ENCODE measurements around the gene GSG1L. TPM values are rescaled to one million over a fixed set of nuclear protein-coding genes. Genes with fewer than 3 reads are reported as not detected.

Gene GSG1L
- total RNA-seq, 1 experiment from 2014 or later = not detected

DNA sequence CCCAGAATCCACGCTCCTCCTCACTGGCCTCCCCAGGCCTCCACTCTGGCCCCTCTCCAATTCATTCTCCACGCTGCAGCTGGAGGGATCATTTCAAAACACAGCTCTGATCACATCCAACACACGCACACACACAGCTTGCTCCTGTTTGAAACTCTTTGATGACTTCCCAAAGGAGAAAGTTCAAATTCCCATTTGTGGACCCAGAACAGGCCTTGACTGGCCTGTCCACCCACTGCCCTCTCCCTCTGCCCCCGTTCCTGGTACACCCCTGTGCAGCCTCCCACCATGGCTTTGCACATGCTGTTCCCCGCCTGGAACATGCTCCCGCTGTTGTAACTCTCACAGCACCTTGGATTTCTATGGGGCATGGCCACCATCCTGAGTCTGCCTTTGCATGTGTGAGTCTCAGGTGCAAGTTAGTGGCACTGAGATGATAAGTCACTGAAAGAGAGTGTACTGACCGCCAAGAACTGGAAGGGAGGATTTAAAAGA lies 100.0 kb downstream of the GSG1L start:
- Histone ChIP-seq H2AFZ (ENCODE audit: low read length) (no peak overlapping the region), H3K9me3 (ENCODE audit: low read length) (no peaks in the 10 kb centered on the region), H3K27ac (ENCODE audit: low read length) (no peak overlapping the region), H3K9ac (ENCODE audit: low read length) (no peak overlapping the region), H3K4me3 (ENCODE audit: low read length) (no peak overlapping the region), H3K27me3 (ENCODE audit: low read length) (no peaks in the 10 kb centered on the region), H3K4me2 (ENCODE audit: low read depth, low read length, poor library complexity, severe bottlenecking) (no peak overlapping the region), H3K36me3 (ENCODE audit: insufficient read depth, low read length) (no peaks in the 10 kb centered on the region), H3K79me2 (ENCODE audit: low read length) (no peaks in the 10 kb centered on the region), H3K4me1 (ENCODE audit: low read length) (no peaks in the 10 kb centered on the region), H3K9me2 (replicated peaks; ENCODE audit: insufficient read depth, low read length) (no peaks in the 10 kb centered on the region), H4K20me1 (ENCODE audit: insufficient read depth, low read depth, low read length) (no peaks in the 10 kb centered on the region)
- no peak for DNase-seq

DNA sequence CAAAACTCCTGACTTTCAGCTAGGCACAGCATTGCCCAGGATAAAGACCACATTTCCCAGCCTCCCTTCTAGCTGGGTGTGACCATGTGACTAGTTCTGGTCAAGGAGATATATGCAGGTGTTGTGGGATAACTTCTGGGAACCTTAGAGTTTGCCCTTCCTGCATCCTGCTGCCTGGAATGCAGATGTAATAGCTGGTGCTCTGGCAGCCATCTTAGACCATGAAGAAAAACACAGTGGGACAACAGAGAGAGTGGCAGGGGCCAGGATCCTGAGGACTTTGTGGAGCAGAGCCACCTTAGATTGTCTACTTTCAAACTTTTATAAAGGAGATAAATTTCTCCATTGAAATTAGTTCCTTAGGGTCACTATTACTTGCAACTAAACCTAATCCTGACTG lies 101.3 kb downstream of the GSG1L start:
- Histone ChIP-seq H4K20me1 (ENCODE audit: insufficient read depth, low read depth, low read length) (no peaks in the 10 kb centered on the region), H3K36me3 (ENCODE audit: insufficient read depth, low read length) (no peaks in the 10 kb centered on the region), H3K4me2 (ENCODE audit: low read depth, low read length, poor library complexity, severe bottlenecking) (no peak overlapping the region), H3K4me3 (ENCODE audit: low read length) (no peak overlapping the region), H3K79me2 (ENCODE audit: low read length) (no peaks in the 10 kb centered on the region), H3K27me3 (ENCODE audit: low read length) (no peaks in the 10 kb centered on the region), H3K9me3 (ENCODE audit: low read length) (no peaks in the 10 kb centered on the region), H3K9ac (ENCODE audit: low read length) (no peak overlapping the region), H2AFZ (ENCODE audit: low read length) (no peak overlapping the region), H3K4me1 (ENCODE audit: low read length) (no peaks in the 10 kb centered on the region), H3K9me2 (replicated peaks; ENCODE audit: insufficient read depth, low read length) (no peaks in the 10 kb centered on the region), H3K27ac (ENCODE audit: low read length) (no peak overlapping the region)
- no peak for DNase-seq

DNA sequence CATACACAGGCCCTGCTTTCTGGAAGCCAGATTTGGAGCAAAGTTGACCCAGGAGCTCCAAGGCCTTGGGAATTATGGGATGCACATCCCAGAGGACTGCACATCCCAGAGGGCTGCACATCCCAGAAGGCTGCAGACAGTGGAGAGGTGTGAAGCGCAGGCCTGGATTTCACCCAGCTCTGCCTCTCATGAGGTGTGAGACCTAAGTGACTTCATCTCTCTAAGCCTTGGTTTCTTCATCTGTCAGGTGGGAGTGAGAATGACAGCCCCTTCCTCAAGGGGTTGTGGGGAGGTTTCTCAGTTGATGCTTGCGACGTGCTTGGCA lies 102.3 kb downstream of the GSG1L start:
- Histone ChIP-seq H3K9me2 (replicated peaks; ENCODE audit: insufficient read depth, low read length) (no peaks in the 10 kb centered on the region), H3K79me2 (ENCODE audit: low read length) (no peaks in the 10 kb centered on the region), H3K27ac (ENCODE audit: low read length) (no peak overlapping the region), H3K4me2 (ENCODE audit: low read depth, low read length, poor library complexity, severe bottlenecking) (no peak overlapping the region), H3K36me3 (ENCODE audit: insufficient read depth, low read length) (no peaks in the 10 kb centered on the region), H2AFZ (ENCODE audit: low read length) (no peak overlapping the region), H3K27me3 (ENCODE audit: low read length) (no peaks in the 10 kb centered on the region), H3K9me3 (ENCODE audit: low read length) (no peaks in the 10 kb centered on the region), H3K9ac (ENCODE audit: low read length) (no peak overlapping the region), H3K4me1 (ENCODE audit: low read length) (no peaks in the 10 kb centered on the region), H3K4me3 (ENCODE audit: low read length) (no peak overlapping the region), H4K20me1 (ENCODE audit: insufficient read depth, low read depth, low read length) (no peaks in the 10 kb centered on the region)
- no peak for DNase-seq

DNA sequence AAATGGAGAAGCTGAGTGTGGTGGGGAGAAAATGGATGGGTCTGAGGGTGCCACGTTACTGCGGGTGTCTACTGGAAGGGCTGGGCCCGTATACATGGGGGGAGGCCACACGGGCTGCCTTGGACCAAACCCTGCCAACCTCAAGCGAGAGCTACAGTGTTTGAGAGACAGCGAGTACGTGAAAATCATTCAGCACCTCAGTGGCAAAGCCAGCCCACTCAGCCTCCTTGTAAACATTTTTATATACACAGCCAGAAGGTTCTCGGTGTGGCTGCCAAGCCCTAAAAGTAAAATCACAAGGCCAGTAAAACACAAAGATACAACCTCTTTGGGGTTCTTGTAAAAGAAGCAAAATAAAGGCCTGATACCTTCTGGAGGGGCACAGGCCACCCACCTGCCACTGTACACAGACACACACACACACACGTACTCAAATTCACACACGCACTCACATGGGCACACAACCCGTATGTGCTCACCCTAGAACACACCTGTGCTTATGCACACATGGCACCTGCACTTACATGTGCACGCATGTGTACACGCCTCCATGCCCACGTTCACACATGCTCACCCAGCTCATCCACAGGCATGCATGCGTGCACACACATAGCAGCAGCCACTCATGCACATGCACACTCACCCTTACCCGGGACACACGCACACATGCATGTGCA lies 102.8 kb downstream of the GSG1L start:
- H3K4me2 ChIP-seq (ENCODE audit: low read depth, low read length, poor library complexity, severe bottlenecking) = no peak overlapping the region
- no peak overlapping the region for H2AFZ ChIP-seq (ENCODE audit: low read length)
- H3K79me2 ChIP-seq (ENCODE audit: low read length) = no peaks in the 10 kb centered on the region
- H4K20me1 ChIP-seq (ENCODE audit: insufficient read depth, low read depth, low read length) = no peaks in the 10 kb centered on the region
- no peaks in the 10 kb centered on the region for H3K9me3 ChIP-seq (ENCODE audit: low read length)
- no peaks in the 10 kb centered on the region for H3K36me3 ChIP-seq (ENCODE audit: insufficient read depth, low read length)
- no peak overlapping the region for H3K9ac ChIP-seq (ENCODE audit: low read length)
- no peaks in the 10 kb centered on the region for H3K9me2 ChIP-seq (replicated peaks; ENCODE audit: insufficient read depth, low read length)
- DNase-seq = no peak
- H3K4me3 ChIP-seq (ENCODE audit: low read length) = no peak overlapping the region
- H3K27ac ChIP-seq (ENCODE audit: low read length) = no peak overlapping the region
- no peaks in the 10 kb centered on the region for H3K27me3 ChIP-seq (ENCODE audit: low read length)
- no peaks in the 10 kb centered on the region for H3K4me1 ChIP-seq (ENCODE audit: low read length)

DNA sequence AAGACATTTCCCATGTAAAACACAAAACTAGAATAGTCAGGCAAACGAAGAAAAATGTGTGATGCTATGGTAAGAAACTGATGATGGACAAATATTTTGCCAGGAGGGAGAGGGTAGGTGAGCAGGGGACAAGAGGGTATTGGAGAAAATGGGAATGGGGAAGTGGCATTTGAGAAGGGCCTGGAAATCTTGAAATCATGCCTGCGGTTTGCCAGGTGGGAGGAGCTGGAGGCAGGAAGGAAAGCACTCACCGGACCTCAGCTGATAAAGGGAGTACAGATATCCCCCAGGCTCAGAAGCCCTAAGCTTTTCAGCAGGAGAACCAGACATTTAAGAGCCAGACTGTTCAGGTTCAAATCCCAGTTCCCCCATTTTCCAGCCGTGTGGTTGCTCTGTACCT lies 103.6 kb downstream of the GSG1L start:
- H3K79me2 ChIP-seq (ENCODE audit: low read length) = no peaks in the 10 kb centered on the region
- H3K4me2 ChIP-seq (ENCODE audit: low read depth, low read length, poor library complexity, severe bottlenecking) = no peak overlapping the region
- H3K4me3 ChIP-seq (ENCODE audit: low read length) = no peak overlapping the region
- H3K9ac ChIP-seq (ENCODE audit: low read length) = no peak overlapping the region
- H3K27ac ChIP-seq (ENCODE audit: low read length) = no peak overlapping the region
- H3K36me3 ChIP-seq (ENCODE audit: insufficient read depth, low read length) = no peaks in the 10 kb centered on the region
- no peak for DNase-seq
- H3K9me3 ChIP-seq (ENCODE audit: low read length) = 0 out of 2 replicates have a peak, but pooled peaks cover 3% of the 10 kb centered on the region
- no peak overlapping the region for H2AFZ ChIP-seq (ENCODE audit: low read length)
- H3K9me2 ChIP-seq (replicated peaks; ENCODE audit: insufficient read depth, low read length) = no peaks in the 10 kb centered on the region
- H4K20me1 ChIP-seq (ENCODE audit: insufficient read depth, low read depth, low read length) = no peaks in the 10 kb centered on the region
- H3K27me3 ChIP-seq (ENCODE audit: low read length) = no peaks in the 10 kb centered on the region
- H3K4me1 ChIP-seq (ENCODE audit: low read length) = no peaks in the 10 kb centered on the region

DNA sequence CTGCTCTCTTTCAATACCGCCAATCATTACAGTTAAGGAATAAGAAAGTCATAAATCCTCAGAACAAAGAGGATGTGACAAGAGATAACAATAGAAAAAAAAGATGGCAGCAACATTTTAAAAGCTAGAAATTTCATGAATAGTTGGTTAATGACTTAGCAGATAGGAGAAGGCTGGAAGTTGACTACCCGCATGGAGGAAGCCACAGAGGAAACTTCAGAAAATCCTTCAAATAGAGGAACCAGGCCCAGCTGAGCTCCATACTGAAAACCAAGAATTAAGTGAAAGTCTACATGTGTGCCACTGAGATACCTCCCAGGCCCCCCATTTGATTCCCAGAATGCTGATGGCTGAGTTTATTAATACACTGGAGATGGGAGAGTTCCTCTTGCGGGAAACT lies 109.3 kb downstream of the GSG1L start:
- Histone ChIP-seq H3K27ac (ENCODE audit: low read length) (no peak overlapping the region), H3K79me2 (ENCODE audit: low read length) (no peaks in the 10 kb centered on the region), H3K4me3 (ENCODE audit: low read length) (no peak overlapping the region), H3K9me3 (ENCODE audit: low read length) (0 out of 2 replicates have a peak, but pooled peaks cover 3% of the 10 kb centered on the region), H3K9ac (ENCODE audit: low read length) (no peak overlapping the region), H3K9me2 (replicated peaks; ENCODE audit: insufficient read depth, low read length) (no peaks in the 10 kb centered on the region), H3K36me3 (ENCODE audit: insufficient read depth, low read length) (no peaks in the 10 kb centered on the region), H3K27me3 (ENCODE audit: low read length) (no peaks in the 10 kb centered on the region), H3K4me2 (ENCODE audit: low read depth, low read length, poor library complexity, severe bottlenecking) (no peak overlapping the region), H4K20me1 (ENCODE audit: insufficient read depth, low read depth, low read length) (no peaks in the 10 kb centered on the region), H3K4me1 (ENCODE audit: low read length) (no peaks in the 10 kb centered on the region), H2AFZ (ENCODE audit: low read length) (no peak overlapping the region)
- no peak for DNase-seq

DNA sequence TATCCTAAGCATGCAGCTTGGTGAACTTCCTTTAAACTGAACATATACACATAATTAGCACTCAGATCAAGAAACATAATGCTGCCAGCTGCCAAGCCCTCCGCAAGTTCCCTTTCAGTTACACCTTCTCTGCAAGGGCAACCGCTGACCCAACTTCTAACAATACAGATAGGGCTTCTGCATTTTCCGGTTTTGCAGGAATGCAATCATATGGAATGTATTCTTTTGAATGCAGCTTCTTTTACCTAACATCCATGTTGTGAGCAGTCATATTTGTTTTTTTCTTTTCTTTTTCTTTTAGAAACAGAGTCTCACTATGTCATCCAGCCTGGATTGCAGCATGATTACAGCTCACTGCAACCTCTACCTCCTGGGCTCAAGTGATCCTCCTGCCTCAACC lies 110.7 kb downstream of the GSG1L start:
- DNase-seq = no peak
- Histone ChIP-seq H3K36me3 (ENCODE audit: insufficient read depth, low read length) (no peaks in the 10 kb centered on the region), H3K9me2 (replicated peaks; ENCODE audit: insufficient read depth, low read length) (no peaks in the 10 kb centered on the region)

DNA sequence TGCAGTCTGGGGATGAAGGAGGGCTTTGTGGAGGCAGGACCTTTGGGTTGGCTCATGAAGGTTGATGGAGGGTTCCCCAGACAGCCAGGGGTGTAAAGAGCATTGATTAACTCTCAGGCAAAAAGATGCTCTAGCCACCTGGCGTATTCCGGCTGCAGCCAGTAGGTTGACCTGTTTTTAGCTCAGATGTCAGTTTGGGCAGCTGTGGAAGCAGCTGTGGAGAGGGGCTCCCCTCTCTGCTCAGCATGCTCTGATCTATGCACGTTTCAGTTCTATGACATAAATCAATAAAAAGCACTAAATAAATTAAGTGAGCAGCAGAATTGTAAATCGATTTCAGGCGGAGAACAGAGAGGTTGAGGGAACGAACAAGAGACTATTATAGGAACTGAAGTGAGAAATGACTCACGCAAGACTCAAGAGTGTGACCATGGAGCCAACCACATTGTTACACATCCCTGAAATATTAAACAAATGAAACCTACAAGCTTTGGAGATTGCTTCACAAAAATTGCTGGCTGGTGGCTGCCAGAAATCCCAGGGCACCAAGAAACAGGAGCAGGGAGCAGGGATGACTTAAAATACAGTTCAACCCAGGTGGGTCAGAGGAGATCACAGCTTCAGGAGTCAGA lies 111.9 kb downstream of the GSG1L start:
- Histone ChIP-seq H3K27me3 (ENCODE audit: low read length) (no peaks in the 10 kb centered on the region), H3K4me2 (ENCODE audit: low read depth, low read length, poor library complexity, severe bottlenecking) (no peak overlapping the region), H3K4me1 (ENCODE audit: low read length) (no peaks in the 10 kb centered on the region), H3K27ac (ENCODE audit: low read length) (no peak overlapping the region), H3K79me2 (ENCODE audit: low read length) (no peaks in the 10 kb centered on the region), H2AFZ (ENCODE audit: low read length) (no peak overlapping the region), H3K9me3 (ENCODE audit: low read length) (0 out of 2 replicates have a peak, but pooled peaks cover 3% of the 10 kb centered on the region), H3K4me3 (ENCODE audit: low read length) (no peak overlapping the region), H3K9me2 (replicated peaks; ENCODE audit: insufficient read depth, low read length) (no peaks in the 10 kb centered on the region), H4K20me1 (ENCODE audit: insufficient read depth, low read depth, low read length) (no peaks in the 10 kb centered on the region), H3K9ac (ENCODE audit: low read length) (no peak overlapping the region), H3K36me3 (ENCODE audit: insufficient read depth, low read length) (no peaks in the 10 kb centered on the region)
- DNase-seq = no peak

More for the DNA sequence above, 110.7 kb downstream of the GSG1L start:
- Histone ChIP-seq H4K20me1 (ENCODE audit: insufficient read depth, low read depth, low read length) (no peaks in the 10 kb centered on the region), H3K27ac (ENCODE audit: low read length) (no peak overlapping the region), H3K79me2 (ENCODE audit: low read length) (no peaks in the 10 kb centered on the region), H3K4me3 (ENCODE audit: low read length) (no peak overlapping the region), H3K9me3 (ENCODE audit: low read length) (0 out of 2 replicates have a peak, but pooled peaks cover 3% of the 10 kb centered on the region), H2AFZ (ENCODE audit: low read length) (no peak overlapping the region), H3K27me3 (ENCODE audit: low read length) (no peaks in the 10 kb centered on the region), H3K4me2 (ENCODE audit: low read depth, low read length, poor library complexity, severe bottlenecking) (no peak overlapping the region), H3K4me1 (ENCODE audit: low read length) (no peaks in the 10 kb centered on the region), H3K9ac (ENCODE audit: low read length) (no peak overlapping the region)
